HEK293 (cell line): Measurements from ENCODE around the gene GUCA1C.

ENCODE experiments used
- CTCF ChIA-PET: fragments of 350-600 bp; formaldehyde crosslinking; extraction: SDS; loops from one replicate; lab custom pipeline; 2021; ENCODE audit warnings: antibody characterized with exemption; lab: Yijun Ruan, JAX
- POLR2A ChIA-PET: fragments of 300-600 bp; formaldehyde crosslinking; extraction: SDS; loops from one replicate; lab custom pipeline; 2020; ENCODE audit warnings: antibody characterized with exemption, inconsistent platforms; lab: Yijun Ruan, JAX
- H3K27ac ChIP-seq: fragments of 200-500 bp; sonication (Bioruptor generic); 2 replicates; pipeline ENCODE4 v1.5.1; 2014; ENCODE audit warnings: low read depth, low read length, control low read depth, inconsistent platforms; ENCODE audit errors: extremely low read depth
- H3K36me3 ChIP-seq, 2 experiments: fragments of 200-500 bp in 1 of 2; sonication (Bioruptor generic) in 1 of 2; 1 replicate in 1 of 2; 2 replicates in 1 of 2; pipeline ENCODE4 v1.5.1; 2014 to 2017; ENCODE audit warnings: inconsistent platforms in 2 of 2, low read length in 2 of 2; ENCODE audit not compliant: control insufficient read depth in 2 of 2, insufficient read depth in 1 of 2
- H3K4me1 ChIP-seq: fragments of 200-500 bp; sonication (Bioruptor generic); 2 replicates; pipeline ENCODE4 v1.5.1; 2014; ENCODE audit warnings: mild to moderate bottlenecking, low read length, inconsistent platforms; ENCODE audit not compliant: control insufficient read depth, insufficient read depth
- H3K4me3 ChIP-seq: 2 replicates; pipeline ENCODE4 v1.5.1; 2011; ENCODE audit warnings: low read depth, mild to moderate bottlenecking, control low read depth, low read length, moderate library complexity
- H3K9me3 ChIP-seq: fragments of 200-500 bp; sonication (Bioruptor generic); 2 replicates; pipeline ENCODE4 v1.5.1; 2014; ENCODE audit warnings: low read depth, low read length, inconsistent platforms; ENCODE audit not compliant: control insufficient read depth, insufficient read depth
- ELK4 ChIP-seq: IDR thresholded peaks from 2 replicates; pipeline ENCODE4 v1.6.1; 2011; ENCODE audit warnings: mild to moderate bottlenecking, low read depth, low read length, borderline replicate concordance
- FEZF1 ChIP-seq: fragments of 450-650 bp; formaldehyde crosslinking; IDR thresholded peaks from 2 replicates; pipeline ENCODE4 v1.5.1; 2016; ENCODE audit warnings: missing biosample characterization, missing genetic modification characterization
- INSM2 ChIP-seq: fragments of 450-650 bp; formaldehyde crosslinking; IDR thresholded peaks from 2 replicates; pipeline ENCODE4 v1.5.1; 2016; ENCODE audit warnings: missing biosample characterization, missing genetic modification characterization
- KLF16 ChIP-seq: fragments of 450-650 bp; formaldehyde crosslinking; IDR thresholded peaks from 2 replicates; pipeline ENCODE4 v1.5.1; 2017; ENCODE audit warnings: missing biosample characterization, missing genetic modification characterization
- MEIS1 ChIP-seq: sonication (generic); formaldehyde crosslinking; IDR thresholded peaks from 2 replicates; pipeline ENCODE4 v1.8.1; 2022; ENCODE audit warnings: missing genetic modification reagents, mild to moderate bottlenecking, borderline replicate concordance
- MZF1 ChIP-seq: fragments of 450-650 bp; formaldehyde crosslinking; IDR thresholded peaks from 2 replicates; pipeline ENCODE4 v1.5.1; 2017; ENCODE audit warnings: missing biosample characterization, missing genetic modification characterization, borderline replicate concordance
- SP3 ChIP-seq: fragments of 450-650 bp; formaldehyde crosslinking; IDR thresholded peaks from 2 replicates; pipeline ENCODE4 v1.5.1; 2016; ENCODE audit warnings: missing biosample characterization, missing genetic modification characterization
- ZNF133 ChIP-seq: fragments of 450-650 bp; formaldehyde crosslinking; IDR thresholded peaks from 2 replicates; pipeline ENCODE4 v1.5.1; 2016; ENCODE audit warnings: missing biosample characterization, missing genetic modification characterization
- ZNF184 ChIP-seq: fragments of 450-650 bp; IDR thresholded peaks from 2 replicates; pipeline ENCODE4 v1.5.1; 2018; ENCODE audit warnings: missing biosample characterization, mild to moderate bottlenecking, missing genetic modification characterization
- ZNF266 ChIP-seq: fragments of 450-650 bp; formaldehyde crosslinking; IDR thresholded peaks from 2 replicates; pipeline ENCODE4 v1.5.1; 2016; ENCODE audit warnings: missing biosample characterization, missing genetic modification characterization, low read depth
- ZNF324 ChIP-seq: fragments of 450-650 bp; formaldehyde crosslinking; IDR thresholded peaks from 2 replicates; pipeline ENCODE4 v1.5.1; 2016; ENCODE audit warnings: missing biosample characterization, missing genetic modification characterization
- ZNF366 ChIP-seq: fragments of 450-650 bp; formaldehyde crosslinking; conservative IDR thresholded peaks from 2 replicates; pipeline ENCODE4 v1.5.1; 2016; ENCODE audit warnings: missing biosample characterization, missing genetic modification characterization
- ZNF48 ChIP-seq: fragments of 450-650 bp; formaldehyde crosslinking; IDR thresholded peaks from 2 replicates; pipeline ENCODE4 v1.5.1; 2016; ENCODE audit warnings: missing biosample characterization, missing genetic modification characterization
- ZNF518A ChIP-seq: fragments of 450-650 bp; formaldehyde crosslinking; conservative IDR thresholded peaks from 2 replicates; pipeline ENCODE4 v1.5.1; 2016; ENCODE audit warnings: low read depth, missing biosample characterization, missing genetic modification characterization
- ZNF623 ChIP-seq: fragments of 450-650 bp; formaldehyde crosslinking; IDR thresholded peaks from 2 replicates; pipeline ENCODE4 v1.5.1; 2016; ENCODE audit warnings: missing biosample characterization, missing genetic modification characterization
- ZNF670 ChIP-seq: fragments of 450-650 bp; formaldehyde crosslinking; IDR thresholded peaks from 2 replicates; pipeline ENCODE4 v1.5.1; 2016; ENCODE audit warnings: missing biosample characterization, missing genetic modification characterization, low read depth
- ZSCAN23 ChIP-seq: fragments of 450-650 bp; formaldehyde crosslinking; IDR thresholded peaks from 2 replicates; pipeline ENCODE4 v1.5.1; 2016; ENCODE audit warnings: missing biosample characterization, missing genetic modification characterization
- TF ChIP-seq, protein P1 (sequence below): fragments of 450-650 bp; formaldehyde crosslinking; IDR thresholded peaks from 2 replicates; pipeline ENCODE4 v1.5.1; 2016; ENCODE audit warnings: missing biosample characterization, missing genetic modification characterization
- TF ChIP-seq, protein P2 (sequence below): fragments of 450-650 bp; formaldehyde crosslinking; IDR thresholded peaks from 2 replicates; pipeline ENCODE4 v1.5.1; 2016; ENCODE audit warnings: missing biosample characterization, missing genetic modification characterization
- TF ChIP-seq, protein P3 (sequence below): fragments of 450-650 bp; formaldehyde crosslinking; IDR thresholded peaks from 2 replicates; pipeline ENCODE4 v1.5.1; 2016; ENCODE audit warnings: missing biosample characterization, missing genetic modification characterization

GUCA1C gene

GRCh38 chr3:108940166-108940565, 13.5 kb downstream of the GUCA1C start (continued):
- no peak for TF ChIP-seq FEZF1 (tag by site-specific recombination)
- TF ChIP-seq SP3 (tag by site-specific recombination), result no peak
- TF ChIP-seq, protein P1, sequence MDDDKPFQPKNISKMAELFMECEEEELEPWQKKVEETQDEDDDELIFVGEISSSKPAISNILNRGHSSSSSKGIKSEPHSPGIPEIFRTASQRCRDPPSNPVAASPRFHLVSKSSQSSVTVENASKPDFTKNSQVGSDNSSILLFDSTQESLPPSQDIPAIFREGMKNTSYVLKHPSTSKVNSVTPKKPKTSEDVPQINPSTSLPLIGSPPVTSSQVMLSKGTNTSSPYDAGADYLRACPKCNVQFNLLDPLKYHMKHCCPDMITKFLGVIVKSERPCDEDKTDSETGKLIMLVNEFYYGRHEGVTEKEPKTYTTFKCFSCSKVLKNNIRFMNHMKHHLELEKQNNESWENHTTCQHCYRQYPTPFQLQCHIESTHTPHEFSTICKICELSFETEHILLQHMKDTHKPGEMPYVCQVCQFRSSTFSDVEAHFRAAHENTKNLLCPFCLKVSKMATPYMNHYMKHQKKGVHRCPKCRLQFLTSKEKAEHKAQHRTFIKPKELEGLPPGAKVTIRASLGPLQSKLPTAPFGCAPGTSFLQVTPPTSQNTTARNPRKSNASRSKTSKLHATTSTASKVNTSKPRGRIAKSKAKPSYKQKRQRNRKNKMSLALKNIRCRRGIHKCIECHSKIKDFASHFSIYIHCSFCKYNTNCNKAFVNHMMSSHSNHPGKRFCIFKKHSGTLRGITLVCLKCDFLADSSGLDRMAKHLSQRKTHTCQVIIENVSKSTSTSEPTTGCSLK (tag by site-specific recombination), result no peak
- TF ChIP-seq, protein P2, sequence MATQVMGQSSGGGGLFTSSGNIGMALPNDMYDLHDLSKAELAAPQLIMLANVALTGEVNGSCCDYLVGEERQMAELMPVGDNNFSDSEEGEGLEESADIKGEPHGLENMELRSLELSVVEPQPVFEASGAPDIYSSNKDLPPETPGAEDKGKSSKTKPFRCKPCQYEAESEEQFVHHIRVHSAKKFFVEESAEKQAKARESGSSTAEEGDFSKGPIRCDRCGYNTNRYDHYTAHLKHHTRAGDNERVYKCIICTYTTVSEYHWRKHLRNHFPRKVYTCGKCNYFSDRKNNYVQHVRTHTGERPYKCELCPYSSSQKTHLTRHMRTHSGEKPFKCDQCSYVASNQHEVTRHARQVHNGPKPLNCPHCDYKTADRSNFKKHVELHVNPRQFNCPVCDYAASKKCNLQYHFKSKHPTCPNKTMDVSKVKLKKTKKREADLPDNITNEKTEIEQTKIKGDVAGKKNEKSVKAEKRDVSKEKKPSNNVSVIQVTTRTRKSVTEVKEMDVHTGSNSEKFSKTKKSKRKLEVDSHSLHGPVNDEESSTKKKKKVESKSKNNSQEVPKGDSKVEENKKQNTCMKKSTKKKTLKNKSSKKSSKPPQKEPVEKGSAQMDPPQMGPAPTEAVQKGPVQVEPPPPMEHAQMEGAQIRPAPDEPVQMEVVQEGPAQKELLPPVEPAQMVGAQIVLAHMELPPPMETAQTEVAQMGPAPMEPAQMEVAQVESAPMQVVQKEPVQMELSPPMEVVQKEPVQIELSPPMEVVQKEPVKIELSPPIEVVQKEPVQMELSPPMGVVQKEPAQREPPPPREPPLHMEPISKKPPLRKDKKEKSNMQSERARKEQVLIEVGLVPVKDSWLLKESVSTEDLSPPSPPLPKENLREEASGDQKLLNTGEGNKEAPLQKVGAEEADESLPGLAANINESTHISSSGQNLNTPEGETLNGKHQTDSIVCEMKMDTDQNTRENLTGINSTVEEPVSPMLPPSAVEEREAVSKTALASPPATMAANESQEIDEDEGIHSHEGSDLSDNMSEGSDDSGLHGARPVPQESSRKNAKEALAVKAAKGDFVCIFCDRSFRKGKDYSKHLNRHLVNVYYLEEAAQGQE, result no peak
- TF ChIP-seq ZNF266 (tag by site-specific recombination), result no peak
- TF ChIP-seq ZNF623, result no peak
- no peak for TF ChIP-seq ZNF518A (tag by site-specific recombination)

GRCh38 chr3:108936924-108937689, 16.6 kb downstream of the GUCA1C start:
- ChIA-PET POLR2A (no interaction called here), CTCF (interaction anchor here (0.6 kb wide), 1 partner anchor 10 kb away, joined by 3 read pairs; no protein-coding TSS in a partner anchor)
- Histone ChIP-seq H3K4me1 (no peaks in the 10 kb centered on the region), H3K27ac (no peak overlapping the region), H3K4me3 (no peak overlapping the region), H3K9me3 (no peaks in the 10 kb centered on the region), H3K36me3 (no peaks in the 10 kb centered on the region)
- no peak for TF ChIP-seq FEZF1 (tag by site-specific recombination)
- no peak for TF ChIP-seq MEIS1
- no peak for TF ChIP-seq ZNF48
- no peak for TF ChIP-seq KLF16
- no peak for TF ChIP-seq ZNF670 (tag by site-specific recombination)
- no peak for TF ChIP-seq ZNF266 (tag by site-specific recombination)
- TF ChIP-seq INSM2 (tag by site-specific recombination), result no peak
- no peak for TF ChIP-seq ZNF324 (tag by site-specific recombination)
- TF ChIP-seq ZNF366 (tag by site-specific recombination), result no peak
- TF ChIP-seq MZF1 (tag by site-specific recombination), result no peak
- TF ChIP-seq ZNF184 (tag by site-specific recombination), result no peak
- no peak for TF ChIP-seq ZNF133 (tag by site-specific recombination)
- no peak for TF ChIP-seq ELK4
- TF ChIP-seq ZSCAN23 (tag by site-specific recombination), result no peak
- TF ChIP-seq, protein P3, sequence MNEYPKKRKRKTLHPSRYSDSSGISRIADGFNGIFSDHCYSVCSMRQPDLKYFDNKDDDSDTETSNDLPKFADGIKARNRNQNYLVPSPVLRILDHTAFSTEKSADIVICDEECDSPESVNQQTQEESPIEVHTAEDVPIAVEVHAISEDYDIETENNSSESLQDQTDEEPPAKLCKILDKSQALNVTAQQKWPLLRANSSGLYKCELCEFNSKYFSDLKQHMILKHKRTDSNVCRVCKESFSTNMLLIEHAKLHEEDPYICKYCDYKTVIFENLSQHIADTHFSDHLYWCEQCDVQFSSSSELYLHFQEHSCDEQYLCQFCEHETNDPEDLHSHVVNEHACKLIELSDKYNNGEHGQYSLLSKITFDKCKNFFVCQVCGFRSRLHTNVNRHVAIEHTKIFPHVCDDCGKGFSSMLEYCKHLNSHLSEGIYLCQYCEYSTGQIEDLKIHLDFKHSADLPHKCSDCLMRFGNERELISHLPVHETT (tag by site-specific recombination), result no peak
